Loucy (cell line): Measurements from ENCODE around the gene GHRL.

Experiments
- H2AFZ ChIP-seq: fragments of 200-600 bp; sonication (generic); 2 replicates; pipeline ENCODE4 v1.6.0; 2016; ENCODE audit warnings: antibody characterized with exemption, mild to moderate bottlenecking, low read length, moderate library complexity
- H3F3A ChIP-seq: fragments of 200-600 bp; 2 replicates; pipeline ENCODE4 v1.6.0; 2016; ENCODE audit warnings: antibody characterized with exemption, low read depth, mild to moderate bottlenecking
- H3K27me3 ChIP-seq: fragments of 200-600 bp; sonication (generic); 2 replicates; pipeline ENCODE4 v1.6.1; 2014; ENCODE audit warnings: low read length, mild to moderate bottlenecking; ENCODE audit not compliant: insufficient read depth, poor library complexity, severe bottlenecking
- H3K36me3 ChIP-seq: fragments of 200-600 bp; sonication (generic); 2 replicates; pipeline ENCODE4 v1.6.1; 2016; ENCODE audit warnings: low read length; ENCODE audit not compliant: insufficient read depth
- H3K4me1 ChIP-seq: fragments of 200-600 bp; sonication (generic); 2 replicates; pipeline ENCODE4 v1.5.1; 2014; ENCODE audit warnings: low read length, mild to moderate bottlenecking; ENCODE audit not compliant: insufficient read depth, poor library complexity, severe bottlenecking
- H3K4me2 ChIP-seq: fragments of 200-600 bp; sonication (generic); 2 replicates; pipeline ENCODE4 v1.6.0; 2014; ENCODE audit warnings: antibody characterized with exemption, low read length, low read depth, mild to moderate bottlenecking; ENCODE audit not compliant: poor library complexity, severe bottlenecking
- H3K4me3 ChIP-seq: fragments of 200-600 bp; sonication (generic); 2 replicates; pipeline ENCODE4 v1.5.1; 2014; ENCODE audit warnings: low read length, mild to moderate bottlenecking, mixed read lengths; ENCODE audit not compliant: poor library complexity, severe bottlenecking
- H3K79me2 ChIP-seq: fragments of 200-600 bp; sonication (generic); 2 replicates; pipeline ENCODE4 v1.6.1; 2014; ENCODE audit warnings: low read length; ENCODE audit not compliant: insufficient read depth
- H3K9ac ChIP-seq: fragments of 200-600 bp; sonication (generic); 2 replicates; pipeline ENCODE4 v1.6.0; 2014; ENCODE audit warnings: mild to moderate bottlenecking, low read depth, low read length, moderate library complexity; ENCODE audit not compliant: poor library complexity, severe bottlenecking
- H3K9me2 ChIP-seq: fragments of 200-600 bp; sonication (generic); replicated peaks from 2 replicates; pipeline ENCODE4 v1.6.1; 2016; ENCODE audit warnings: low read depth, low read length, mixed read lengths
- H3K9me3 ChIP-seq: fragments of 200-600 bp; sonication (generic); 2 replicates; pipeline ENCODE4 v1.6.1; 2014; ENCODE audit warnings: mild to moderate bottlenecking, antibody characterized with exemption, low read length, low read depth; ENCODE audit not compliant: insufficient read depth
- H4K20me1 ChIP-seq: fragments of 200-600 bp; sonication (generic); 2 replicates; pipeline ENCODE4 v1.6.0; 2014; ENCODE audit warnings: antibody characterized with exemption, low read length, mild to moderate bottlenecking; ENCODE audit not compliant: insufficient read depth, poor library complexity, severe bottlenecking
- EZH2phosphoT487 ChIP-seq: fragments of 200-600 bp; IDR thresholded peaks from 2 replicates; pipeline ENCODE4 v1.6.1; 2018; ENCODE audit warnings: antibody characterized with exemption, mild to moderate bottlenecking, moderate library complexity, borderline replicate concordance
- TF ChIP-seq, protein P1 (sequence below): fragments of 200-600 bp; sonication (generic); conservative IDR thresholded peaks from 2 replicates; pipeline ENCODE4 v1.5.1; 2014; ENCODE audit warnings: mild to moderate bottlenecking, antibody characterized with exemption, low read length

The GHRL gene

DNA sequence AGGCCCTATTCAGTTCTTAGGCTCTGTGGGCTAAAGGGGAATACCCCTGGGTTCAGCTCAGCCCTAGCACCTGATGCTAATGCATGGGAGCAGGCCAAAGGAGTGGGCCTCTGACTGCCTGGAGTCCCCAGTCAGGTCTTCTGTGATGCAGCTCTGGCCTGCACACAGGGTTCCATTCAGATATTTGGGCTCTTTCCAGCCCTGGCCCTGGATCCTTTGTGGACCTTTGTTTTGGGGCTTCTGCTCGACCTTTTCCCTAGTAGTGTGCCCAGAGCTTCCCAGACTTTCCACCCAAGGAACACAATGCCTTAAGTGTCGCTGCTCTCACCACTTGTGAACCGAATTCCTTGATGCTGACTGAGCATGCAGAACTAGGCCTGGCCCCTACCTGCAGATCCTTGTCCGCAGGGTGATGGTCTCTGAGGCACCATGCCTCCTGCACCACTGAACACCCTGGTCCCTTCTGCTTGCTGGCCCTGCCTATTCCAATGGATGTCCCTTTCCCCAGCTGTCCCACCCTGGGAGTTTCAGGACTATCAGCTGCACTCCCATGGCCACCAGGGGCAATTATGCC, 23.1 kb upstream of the GHRL start:
- H3K4me2 ChIP-seq = no peak overlapping the region
- no peak overlapping the region for H3K9ac ChIP-seq
- H3F3A ChIP-seq = no peaks in the 10 kb centered on the region
- peaks cover 62% of the 10 kb centered on the region; the same call in 1 of the 2 replicates for H3K36me3 ChIP-seq
- peaks cover 34% of the 10 kb centered on the region for H3K79me2 ChIP-seq
- H3K9me3 ChIP-seq = no peaks in the 10 kb centered on the region
- H3K4me3 ChIP-seq = no peak overlapping the region
- no peak overlapping the region for H2AFZ ChIP-seq
- TF ChIP-seq EZH2phosphoT487 = no peak
- TF ChIP-seq, protein P1, sequence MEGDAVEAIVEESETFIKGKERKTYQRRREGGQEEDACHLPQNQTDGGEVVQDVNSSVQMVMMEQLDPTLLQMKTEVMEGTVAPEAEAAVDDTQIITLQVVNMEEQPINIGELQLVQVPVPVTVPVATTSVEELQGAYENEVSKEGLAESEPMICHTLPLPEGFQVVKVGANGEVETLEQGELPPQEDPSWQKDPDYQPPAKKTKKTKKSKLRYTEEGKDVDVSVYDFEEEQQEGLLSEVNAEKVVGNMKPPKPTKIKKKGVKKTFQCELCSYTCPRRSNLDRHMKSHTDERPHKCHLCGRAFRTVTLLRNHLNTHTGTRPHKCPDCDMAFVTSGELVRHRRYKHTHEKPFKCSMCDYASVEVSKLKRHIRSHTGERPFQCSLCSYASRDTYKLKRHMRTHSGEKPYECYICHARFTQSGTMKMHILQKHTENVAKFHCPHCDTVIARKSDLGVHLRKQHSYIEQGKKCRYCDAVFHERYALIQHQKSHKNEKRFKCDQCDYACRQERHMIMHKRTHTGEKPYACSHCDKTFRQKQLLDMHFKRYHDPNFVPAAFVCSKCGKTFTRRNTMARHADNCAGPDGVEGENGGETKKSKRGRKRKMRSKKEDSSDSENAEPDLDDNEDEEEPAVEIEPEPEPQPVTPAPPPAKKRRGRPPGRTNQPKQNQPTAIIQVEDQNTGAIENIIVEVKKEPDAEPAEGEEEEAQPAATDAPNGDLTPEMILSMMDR = no peak
- H3K9me2 ChIP-seq = no peaks in the 10 kb centered on the region
- H3K4me1 ChIP-seq = peaks cover 8% of the 10 kb centered on the region
- H4K20me1 ChIP-seq = peaks cover 19% of the 10 kb centered on the region
- H3K27me3 ChIP-seq = no peaks in the 10 kb centered on the region

DNA sequence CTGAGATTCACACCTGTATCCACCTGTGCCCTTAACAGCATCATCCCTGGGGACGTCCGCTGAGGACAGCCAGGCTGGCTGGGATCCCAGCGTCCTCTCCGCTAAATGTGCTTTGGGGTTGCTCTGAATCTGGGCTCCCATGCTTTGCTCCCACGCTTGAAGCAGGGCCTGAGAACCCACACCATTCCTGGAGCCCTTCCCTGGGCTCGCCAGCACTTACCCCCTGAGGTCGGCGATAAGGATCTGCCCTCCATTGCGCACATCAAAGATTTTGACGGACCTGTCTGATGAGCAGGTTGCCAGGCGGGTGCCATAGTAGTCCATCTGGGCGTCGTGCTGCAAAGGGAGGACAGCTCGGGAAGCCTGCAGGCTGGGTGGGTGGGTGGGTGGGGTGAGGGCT, 22.4 kb upstream of the GHRL start:
- no peak overlapping the region for H3K9ac ChIP-seq
- H3K79me2 ChIP-seq = peaks cover 27% of the 10 kb centered on the region
- H3K4me3 ChIP-seq = no peak overlapping the region
- no peak overlapping the region for H3K4me2 ChIP-seq
- no peaks in the 10 kb centered on the region for H3K27me3 ChIP-seq
- H4K20me1 ChIP-seq = peaks cover 11% of the 10 kb centered on the region
- peaks cover 8% of the 10 kb centered on the region for H3K4me1 ChIP-seq
- H3F3A ChIP-seq = no peaks in the 10 kb centered on the region
- no peaks in the 10 kb centered on the region for H3K9me2 ChIP-seq
- H2AFZ ChIP-seq = no peak overlapping the region
- peaks cover 70% of the 10 kb centered on the region; the same call in 1 of the 2 replicates for H3K36me3 ChIP-seq
- no peak for TF ChIP-seq EZH2phosphoT487
- H3K9me3 ChIP-seq = no peaks in the 10 kb centered on the region

DNA sequence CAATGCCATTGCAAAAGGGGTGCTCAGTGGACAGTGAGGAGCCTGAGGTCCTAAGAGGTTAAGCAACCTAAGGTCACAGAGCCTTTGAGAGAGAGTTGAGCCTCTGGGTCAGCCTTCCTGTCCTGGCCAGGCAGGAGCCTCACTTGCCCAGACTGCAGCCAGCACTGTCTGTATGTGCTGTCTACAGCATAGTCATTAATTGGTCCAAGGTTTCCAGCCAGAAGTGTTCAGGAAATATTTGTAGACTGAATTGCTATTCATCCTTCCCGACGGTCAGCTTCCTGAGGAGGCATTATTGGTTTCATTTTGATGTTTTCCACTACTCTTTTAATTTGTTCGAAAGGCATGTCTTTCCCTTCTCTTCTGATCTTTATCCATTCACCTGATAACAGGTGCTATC, 20.1 kb upstream of the GHRL start:
- no peaks in the 10 kb centered on the region for H3K27me3 ChIP-seq
- no peaks in the 10 kb centered on the region for H3K4me1 ChIP-seq
- no peaks in the 10 kb centered on the region for H3K9me3 ChIP-seq
- H3K79me2 ChIP-seq = peaks cover 4% of the 10 kb centered on the region; the same call in 1 of the 2 replicates
- H3K4me2 ChIP-seq = no peak overlapping the region
- no peak overlapping the region for H3K9ac ChIP-seq
- no peak overlapping the region for H3K4me3 ChIP-seq
- H2AFZ ChIP-seq = no peak overlapping the region
- peaks cover 84% of the 10 kb centered on the region; the same call in 1 of the 2 replicates for H3K36me3 ChIP-seq
- no peaks in the 10 kb centered on the region for H3K9me2 ChIP-seq
- TF ChIP-seq, protein P1 = no peak
- TF ChIP-seq EZH2phosphoT487 = no peak
- H4K20me1 ChIP-seq = no peaks in the 10 kb centered on the region
- no peaks in the 10 kb centered on the region for H3F3A ChIP-seq

DNA sequence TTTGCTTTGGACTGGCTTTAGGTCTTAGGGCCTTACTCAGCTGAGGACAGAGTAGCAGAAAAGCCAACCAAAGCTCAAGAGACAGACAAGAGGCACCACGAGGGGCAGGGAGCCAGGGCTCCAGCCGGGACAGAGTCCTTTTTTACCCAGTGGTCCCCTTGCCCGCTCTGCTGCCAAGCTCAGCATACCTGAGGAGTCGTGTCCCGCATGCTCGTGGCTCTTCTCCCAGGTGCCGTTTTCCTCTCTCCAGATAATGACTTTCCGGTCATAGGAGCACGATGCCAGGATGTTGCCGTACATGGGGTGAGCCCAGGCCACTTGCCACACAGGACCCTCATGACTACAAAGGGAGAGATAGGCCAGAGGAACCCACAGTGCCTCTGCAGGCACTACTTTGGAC, 19.6 kb upstream of the GHRL start:
- TF ChIP-seq, protein P1 = no peak
- TF ChIP-seq EZH2phosphoT487 = no peak
- peaks cover 84% of the 10 kb centered on the region; the same call in 1 of the 2 replicates for H3K36me3 ChIP-seq

More for the DNA sequence above, 19.6 kb upstream of the GHRL start:
- Histone ChIP-seq H3K9ac (no peak overlapping the region), H4K20me1 (no peaks in the 10 kb centered on the region), H3K9me3 (no peaks in the 10 kb centered on the region), H3K9me2 (no peaks in the 10 kb centered on the region), H2AFZ (no peak overlapping the region), H3K4me2 (no peak overlapping the region), H3K4me1 (no peaks in the 10 kb centered on the region), H3K27me3 (no peaks in the 10 kb centered on the region), H3K79me2 (no peaks in the 10 kb centered on the region), H3F3A (no peaks in the 10 kb centered on the region), H3K4me3 (no peak overlapping the region)
